Stimulated activated CD4-positive, alpha-beta T cell treated with anti-CD3 and anti-CD28 coated beads, Interleukin-1b, Interleukin-23, amount 100 ng/mL, for 48 hours (primary cell): Measurements from ENCODE around the gene LITAFD.
"Not testable (repeated sequence)": the region's sequence is repeated elsewhere in the genome, so short reads cannot be mapped to it uniquely, and the experiment has no call there.

Experiments
- DNase-seq: peaks from one replicate; pipeline ENCODE4 v3.0.0-alpha.2; 2020

LITAFD gene

DNA sequence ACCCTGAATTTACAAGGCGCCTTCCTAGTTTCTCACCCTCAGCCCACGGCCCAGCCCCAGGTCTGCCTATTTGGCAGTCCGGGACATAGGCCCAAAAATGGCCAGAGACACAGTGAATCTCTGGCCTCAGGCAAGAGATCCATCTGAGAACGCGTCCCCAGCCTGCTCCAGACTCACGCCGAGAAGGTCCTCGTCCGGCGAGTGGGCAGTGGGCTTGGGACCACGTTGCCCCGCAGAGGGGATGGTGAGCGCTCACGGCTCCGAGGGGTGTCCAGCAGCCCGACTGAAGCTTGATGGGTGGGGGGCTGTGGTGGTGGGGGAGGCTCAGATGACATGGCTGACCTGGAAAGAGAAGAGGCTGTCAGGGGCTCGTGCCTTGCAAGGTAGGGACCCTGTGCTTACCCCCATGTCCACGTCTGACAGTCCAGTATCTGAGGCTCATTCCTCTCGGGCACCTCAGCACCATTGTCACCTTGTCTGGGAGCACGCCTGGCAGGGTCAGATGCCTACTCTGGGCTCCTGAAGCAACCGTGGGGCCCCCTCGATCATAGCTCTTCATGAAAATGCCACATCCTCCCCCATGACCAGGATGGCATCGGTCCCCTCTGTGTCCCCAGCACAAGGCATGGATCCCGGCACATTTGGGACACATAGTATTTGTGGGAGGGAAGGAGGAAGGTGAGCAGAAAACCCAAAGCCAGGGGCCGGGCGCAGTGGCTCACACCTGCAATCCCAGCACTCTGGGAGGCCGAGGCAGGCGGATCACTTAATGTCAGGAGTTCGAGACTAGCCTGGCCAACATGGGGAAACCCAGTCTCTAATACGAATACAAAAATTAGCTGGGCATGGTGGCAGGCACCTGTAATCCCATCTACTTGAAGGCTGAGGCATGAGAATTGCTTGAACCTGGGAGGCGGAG lies 22.9 kb upstream of the LITAFD start:
- no peak for DNase-seq

DNA sequence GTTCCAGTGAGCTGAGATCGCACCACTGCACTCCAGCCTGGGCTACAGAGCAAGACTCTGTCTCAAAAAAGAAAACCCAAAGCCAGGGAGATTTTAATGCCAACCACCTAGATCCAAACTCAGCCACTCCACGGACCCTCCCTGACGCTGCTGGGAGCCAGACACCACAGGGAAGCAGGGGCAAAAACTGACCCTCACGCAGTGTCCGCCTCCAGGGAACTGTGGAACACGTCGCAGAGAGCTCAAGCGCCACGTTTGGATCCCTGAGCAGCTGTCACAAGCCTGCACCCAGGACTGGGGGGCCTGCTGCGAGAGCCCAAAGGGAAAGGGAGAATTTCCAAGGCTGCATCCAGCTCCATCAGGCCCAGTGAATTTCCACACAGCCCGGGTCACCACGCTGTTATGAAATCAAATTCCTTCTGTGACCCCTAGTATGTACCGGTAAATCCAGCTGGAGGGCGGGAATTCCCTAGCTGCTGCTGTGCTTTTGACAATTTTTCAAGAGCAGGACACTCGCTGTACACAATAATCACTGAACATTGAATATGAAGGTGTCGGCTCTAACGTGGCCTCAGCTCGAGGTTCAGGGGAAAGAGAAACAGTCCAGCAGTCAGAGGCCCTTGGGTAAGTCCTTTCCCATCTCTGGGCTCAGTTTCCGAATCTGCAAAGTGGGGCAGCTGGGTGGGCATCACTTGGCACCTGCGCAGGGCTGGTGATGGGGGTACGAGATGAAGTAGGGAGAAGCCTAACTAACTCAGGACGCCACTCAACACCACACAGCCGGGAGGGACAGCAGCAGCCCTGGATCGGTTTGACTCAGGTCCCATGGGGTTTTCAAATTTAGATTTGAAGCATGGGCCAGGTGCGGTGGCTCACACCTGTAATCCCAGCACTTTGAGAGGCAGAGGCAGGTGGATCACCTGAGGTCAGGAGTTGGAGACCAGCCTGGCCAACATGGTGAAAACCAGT lies 22.0 kb upstream of the LITAFD start:
- DNase-seq, result no peak

DNA sequence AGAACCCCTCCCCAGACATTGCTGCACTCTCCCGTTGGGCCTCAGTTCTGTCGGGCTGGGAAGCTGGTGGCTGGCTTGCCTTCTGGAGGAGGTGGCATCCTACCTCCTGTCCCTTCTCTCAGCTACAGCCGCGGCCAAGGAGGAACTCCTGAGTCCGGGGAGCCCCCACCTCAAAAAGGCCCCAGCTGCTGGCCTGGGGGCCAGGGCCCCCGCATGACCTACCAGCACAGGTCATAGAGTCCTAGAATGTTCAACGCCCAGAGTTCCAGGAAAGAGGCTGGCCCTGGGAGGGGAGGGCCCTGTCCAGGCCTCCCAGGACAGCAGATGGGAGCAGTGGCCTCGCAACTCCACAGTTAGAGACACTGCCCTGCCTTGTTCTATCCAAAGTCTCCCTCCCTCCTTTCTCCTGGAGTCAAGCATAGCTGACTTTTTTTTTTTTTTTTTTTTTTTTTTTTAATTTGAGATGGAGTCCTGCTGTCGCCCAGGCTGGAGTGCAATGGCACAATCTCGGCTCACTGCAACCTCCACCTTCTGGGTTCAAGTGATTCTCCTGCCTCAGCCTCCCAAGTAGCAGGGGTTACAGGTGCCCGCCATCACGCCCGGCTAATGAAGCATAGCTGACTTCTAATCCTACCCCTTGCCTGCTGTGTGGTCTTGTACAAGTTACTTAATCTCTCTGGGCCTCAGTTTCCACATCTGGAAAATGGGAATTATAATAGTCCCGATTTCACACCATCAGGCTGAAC lies 20.4 kb upstream of the LITAFD start:
- DNase-seq, result no peak

DNA sequence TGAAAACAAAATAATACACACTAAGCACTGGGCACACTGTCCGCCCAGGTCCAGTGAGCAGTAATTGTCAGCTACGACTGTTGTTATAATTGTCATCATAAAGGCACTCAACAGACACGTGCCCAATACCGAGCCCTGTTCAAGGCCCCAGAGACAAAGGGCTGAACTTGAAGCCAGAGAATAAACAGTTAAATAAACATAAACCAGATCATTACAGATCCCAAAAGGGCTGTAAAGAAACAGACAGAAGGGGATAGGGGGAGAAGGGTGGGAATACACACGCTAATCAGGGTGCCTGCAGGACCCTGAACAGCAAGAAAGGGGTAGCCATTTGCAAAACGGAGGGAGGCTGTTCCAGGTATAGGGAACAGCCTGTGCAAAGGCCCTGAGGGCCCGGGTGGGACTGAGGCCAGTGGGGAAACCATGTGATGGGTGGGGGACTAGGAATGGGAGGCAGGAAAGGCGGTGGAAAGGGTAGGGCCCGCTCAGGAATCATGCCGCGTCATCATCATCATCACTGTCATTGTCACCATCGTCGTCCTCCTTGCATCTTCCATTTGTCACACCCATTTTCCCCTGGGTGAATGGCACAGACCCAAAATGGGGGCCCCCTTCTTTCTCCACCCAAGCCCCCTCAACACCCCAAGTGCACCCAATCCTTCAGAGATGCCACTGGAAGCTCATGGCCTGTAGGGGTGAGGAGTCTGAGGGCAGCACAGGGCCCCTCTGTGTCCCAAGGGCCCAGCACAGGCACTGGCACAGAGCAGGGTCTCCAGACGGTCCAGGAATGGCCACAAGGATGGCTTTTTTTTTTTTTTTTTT lies 19.6 kb upstream of the LITAFD start:
- DNase-seq, result no peak

DNA sequence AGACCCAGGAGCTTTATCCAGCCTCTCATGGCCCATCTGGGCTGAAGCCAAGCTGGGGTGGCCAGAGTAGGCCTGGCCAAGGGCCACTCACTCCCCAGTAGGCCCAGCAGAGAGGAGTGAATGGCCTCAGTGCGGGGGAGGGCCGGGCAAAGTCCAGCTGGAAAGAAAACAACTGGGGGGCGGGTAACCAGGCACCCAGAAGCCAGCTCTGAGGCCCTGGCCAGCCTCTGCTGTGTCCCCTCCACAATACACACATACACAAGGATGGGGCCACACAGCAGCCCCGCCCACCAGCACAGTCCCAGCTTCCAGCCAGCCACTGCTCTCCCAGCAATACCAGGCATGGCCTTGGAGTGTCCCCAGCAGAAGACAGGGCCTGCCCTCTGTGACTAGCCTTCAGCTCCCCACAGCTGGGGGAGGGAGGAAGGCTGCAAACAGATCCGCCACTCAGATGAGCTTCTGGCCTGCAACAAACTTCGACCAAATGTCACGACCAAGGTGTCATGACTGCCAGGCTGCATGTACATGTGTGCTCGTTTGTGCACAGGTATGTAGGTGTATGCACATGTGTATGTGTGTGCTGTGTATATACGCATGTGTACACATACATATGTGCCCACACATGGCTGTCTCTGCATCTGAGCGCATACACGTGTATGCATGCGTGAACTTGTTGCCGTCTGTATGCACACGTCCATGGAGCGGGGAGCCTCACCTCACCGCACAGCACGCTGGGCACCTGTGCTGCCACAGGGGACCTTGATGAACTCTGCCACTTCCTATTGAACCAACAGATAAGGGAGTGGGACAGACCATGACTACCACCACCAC lies 18.3 kb upstream of the LITAFD start:
- no peak for DNase-seq

DNA sequence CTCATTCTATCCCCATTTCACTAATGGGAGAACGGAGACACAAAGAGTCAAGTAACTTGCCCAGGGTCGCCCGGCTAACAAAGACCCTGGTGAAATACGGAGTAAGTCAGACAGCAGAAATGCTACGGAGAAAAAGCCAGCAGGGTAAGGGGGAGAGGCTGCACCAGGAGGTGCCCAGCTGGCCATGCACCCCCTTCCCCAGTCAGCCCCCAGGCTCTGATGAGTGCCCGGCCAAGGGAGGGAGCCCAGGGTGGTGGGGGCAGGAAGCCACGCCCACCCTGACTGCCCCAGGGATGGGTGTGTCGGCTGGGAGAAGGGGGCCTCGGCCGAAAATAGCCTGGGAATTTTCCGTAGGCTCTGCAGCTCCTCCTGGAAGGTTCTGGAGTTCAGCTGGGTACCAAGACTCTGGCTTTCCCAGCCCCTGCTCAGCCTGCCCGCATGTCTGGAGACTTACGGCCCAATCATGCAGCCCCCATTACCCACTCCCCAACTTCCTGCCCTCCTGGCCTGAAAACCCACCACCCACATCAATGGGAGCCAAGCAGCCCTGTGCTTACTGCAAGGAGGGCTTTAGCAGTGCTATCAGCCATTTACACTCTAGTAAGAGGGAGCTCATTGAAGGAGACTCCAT lies 17.6 kb upstream of the LITAFD start:
- DNase-seq, result no peak

DNA sequence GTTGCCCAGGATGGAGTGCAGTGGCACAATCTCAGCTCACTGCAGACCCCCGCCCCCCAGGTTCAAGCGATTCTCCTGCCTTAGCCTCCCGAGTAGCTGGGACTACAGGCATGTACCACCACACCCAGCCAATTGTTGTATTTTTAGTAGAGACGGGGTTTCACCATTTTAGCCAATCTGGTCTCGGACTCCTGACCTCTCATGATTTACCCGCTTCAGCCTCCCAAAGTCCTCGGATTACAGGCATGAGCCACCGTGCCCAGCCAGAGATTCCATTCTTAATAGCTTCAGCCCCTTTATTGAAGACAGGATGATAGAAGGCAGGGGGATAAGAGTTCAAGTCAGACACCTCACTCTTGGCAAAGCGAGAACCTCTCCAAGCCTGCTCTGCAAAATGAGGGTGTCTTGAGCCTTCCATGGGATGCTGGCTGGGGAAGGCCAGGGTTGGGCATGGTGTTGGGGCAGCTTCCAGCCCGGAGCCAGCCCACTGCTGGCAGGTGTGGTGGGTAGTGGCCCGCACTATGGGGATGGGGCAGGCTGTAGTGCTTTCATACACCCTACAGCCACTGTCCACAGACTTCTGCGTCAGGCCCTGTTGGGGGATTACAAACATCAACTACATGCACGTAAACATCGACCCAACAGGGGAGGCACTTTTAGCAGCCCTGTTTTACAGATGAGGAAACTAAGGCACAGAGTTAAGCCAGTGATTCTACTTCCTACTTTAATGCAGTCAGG lies 16.8 kb upstream of the LITAFD start:
- DNase-seq, result no peak

DNA sequence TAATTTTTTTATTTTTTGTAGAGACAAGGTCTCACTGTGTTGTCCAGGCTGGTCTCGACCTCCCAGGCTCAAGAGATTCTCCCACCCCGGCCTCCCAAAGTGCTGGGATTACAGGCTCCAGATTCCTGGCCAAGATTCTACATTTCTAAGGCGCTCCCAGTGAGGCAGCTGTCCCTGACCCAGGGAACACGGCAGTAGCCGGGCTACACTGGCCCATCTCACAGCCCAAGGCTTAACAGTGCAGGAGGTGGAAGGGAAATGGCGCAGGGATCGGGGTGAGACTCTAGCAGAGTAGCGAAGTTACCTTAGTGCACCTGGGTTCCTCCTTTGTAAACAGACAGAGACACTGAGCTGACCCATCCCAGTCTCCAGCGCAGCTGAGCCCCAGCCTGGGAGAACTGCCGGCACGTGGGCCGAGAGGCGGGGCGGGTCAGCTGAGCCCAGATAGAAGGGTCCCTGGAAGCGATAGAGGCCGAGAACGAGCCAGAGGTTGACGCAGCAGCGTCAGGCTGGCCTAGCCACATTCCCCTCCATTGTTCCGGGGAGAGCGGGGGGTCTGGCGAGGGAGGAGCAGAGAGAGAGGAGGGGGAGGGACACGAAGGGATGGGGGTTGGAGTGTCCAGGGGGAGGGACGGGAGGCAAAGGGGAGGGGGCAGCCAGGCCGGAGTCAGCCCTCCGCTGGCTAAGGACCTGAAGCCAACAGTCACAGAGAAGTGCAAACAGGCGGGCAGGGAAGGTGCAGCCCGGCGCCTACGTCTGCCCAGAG lies 15.8 kb upstream of the LITAFD start:
- DNase-seq, result no peak

DNA sequence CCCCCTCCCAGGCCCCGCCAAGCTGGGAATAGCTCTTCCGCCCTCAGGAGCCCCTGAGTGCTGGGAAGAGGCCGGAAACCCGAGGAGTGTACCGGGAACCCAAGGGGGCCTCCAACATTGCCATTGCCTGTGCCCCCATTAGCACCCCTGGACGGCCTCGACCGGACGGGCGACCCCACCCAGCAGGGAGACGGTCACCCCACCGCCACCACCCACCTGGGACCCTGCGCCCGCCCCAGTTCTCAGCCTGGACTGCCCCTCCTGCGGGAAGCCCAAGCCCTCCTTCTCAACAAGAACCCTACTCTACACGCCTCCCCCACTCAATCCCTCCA lies 15.3 kb upstream of the LITAFD start:
- DNase-seq, result no peak

DNA sequence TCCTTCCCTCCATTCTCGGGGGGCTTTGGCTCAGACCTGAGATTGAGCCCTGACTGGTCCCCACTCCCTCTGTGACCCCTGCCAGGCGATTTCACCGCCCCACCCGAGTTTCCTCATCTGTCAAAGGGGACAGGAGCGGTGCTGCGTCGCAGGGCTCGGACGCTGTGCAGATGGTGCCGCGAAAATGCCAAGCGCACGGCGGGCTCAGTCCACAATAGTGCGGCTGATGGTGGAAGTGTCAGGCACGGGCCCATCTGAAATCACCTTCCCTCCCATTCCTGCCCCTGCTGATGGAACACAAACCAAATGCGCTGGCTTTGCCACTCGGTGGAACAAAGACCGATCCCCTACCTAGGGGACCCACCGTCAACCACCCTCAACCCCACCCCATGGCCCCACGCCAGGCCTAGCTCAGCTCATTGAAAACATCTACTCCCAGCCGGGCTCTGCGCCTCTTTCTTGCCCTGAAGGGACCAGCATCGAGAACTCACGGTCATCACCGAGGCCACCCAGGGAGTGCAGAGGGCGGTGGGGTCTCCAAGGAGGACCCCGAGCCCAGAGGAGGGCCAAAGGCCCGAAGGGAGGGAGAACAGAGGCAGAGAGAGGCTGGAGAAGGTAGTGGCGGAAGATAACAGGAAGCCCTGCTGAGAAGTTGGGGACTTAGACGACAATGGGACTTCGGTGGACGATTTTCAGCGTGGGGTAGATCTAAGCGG lies 14.8 kb upstream of the LITAFD start:
- DNase-seq, result no peak

DNA sequence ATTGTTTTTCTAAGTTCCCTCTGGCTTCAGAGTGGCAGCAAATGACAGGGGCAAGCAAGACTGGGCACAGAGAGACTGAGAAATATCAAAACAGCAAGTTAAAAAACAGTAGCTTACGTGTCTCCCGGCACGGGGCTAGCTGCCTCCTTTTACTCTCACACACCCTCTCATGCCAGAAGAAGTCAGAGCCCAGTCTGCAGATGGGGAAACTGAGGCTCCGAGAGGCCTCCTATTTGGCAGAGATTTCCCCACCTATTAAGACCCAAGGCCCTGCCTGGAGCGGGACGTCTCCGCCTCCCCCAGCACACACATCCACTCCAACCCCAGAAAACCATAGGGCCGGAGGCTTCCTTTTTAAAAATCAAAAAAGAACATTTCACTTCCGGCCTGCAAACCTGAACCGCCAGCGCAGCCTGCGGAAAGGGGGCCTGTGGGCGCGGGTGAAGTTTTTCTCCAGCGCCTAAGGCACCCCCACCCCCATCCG lies 14.2 kb upstream of the LITAFD start:
- DNase-seq, result no peak

DNA sequence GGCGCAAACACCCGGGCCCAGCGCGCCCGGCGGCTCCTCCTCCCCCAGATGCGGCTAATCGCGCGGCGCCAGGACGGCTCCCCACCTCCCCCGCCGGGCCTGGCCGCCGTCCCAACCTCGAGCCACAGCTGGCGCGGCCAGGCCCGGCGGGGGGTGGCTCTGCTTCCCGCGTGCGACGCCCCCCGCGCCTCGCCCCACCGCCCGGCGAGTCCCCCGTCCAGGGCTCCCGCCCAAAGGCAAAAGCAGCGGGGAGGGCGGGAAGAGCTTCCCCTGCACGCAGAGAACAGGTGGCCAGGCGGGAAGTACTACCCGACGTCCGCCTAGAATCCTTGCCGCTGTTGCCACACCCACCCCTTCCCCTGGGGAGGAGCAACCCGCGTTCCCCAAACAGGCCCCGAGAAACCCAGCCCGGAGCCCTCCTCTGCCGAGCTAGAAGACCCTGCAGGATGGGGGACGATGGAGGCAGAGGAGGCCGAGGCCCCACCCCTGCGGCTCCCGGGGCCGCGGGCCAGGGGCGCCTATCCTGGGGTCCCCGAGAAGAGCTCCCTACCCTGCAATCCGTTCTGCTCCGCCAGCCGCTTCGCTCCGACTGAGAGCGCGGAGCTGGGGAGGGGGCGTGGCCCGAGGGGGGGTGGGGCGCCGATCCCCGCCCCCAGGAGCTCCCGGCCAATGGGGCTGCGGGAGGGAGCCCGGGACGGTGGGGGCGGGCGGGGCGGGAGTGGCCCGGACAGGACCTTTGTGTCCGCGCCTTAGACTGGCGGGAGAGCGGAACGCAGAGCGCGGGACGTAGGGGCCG lies 13.5 kb upstream of the LITAFD start, which contains the start of gene CARHSP1:
Gene CARHSP1, minus strand, starts transcription at position 591 of the 796 bp plus-strand sequence. CDS start 9,678 bp downstream, outside the sequence.
- DNase-seq, result peak; percentile 79

DNA sequence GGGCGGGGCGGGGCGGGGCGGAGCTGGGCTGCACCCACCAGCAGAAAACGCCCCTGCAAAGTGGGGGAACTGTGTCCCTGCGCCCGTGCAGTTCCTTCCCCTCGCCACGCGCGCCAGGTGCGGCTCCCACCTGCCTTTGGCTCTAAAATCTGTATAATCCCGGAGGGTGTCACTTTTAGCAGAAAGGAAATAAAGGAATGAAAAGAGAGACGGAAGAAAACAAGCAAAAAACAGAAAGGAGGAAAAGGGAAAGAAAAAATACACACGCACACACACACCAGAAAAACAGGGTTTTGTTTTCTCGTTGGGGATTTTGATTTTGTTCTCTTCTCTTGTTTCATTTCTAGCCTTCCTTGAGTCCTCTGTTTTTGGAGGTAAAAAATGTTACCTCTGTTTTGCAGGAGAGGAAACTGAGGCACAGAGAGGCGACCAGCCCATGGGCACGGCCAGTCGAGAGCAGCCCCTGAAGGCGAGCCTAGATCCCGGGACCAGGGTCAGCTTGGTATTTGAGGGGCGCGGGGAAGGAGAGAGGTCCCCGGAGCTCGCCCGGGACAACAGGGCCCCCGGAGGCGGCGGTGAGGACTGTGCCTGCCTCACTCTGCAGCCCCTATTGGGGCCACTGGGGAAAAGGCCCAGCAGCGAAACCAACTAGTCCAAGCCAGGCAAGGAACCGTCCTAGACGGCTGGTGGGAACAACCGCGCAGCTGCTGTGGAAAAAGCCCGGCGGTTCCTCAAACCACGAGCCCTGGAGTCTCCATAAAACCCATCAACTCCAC lies 12.8 kb upstream of the LITAFD start:
- DNase-seq, result no peak

DNA sequence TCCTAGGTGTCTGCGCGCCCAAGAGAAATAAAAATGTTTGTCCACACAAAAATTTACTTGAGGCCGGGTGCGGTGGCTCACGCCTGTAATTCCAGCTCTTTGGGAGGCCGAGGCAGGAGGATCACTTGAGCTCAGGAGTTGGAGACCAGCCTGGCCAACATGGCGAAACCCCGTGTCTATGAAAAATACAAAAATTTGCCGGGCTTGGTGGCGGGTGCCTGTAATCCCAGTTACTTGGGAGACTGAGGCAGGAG lies 12.2 kb upstream of the LITAFD start:
- not testable (repeated sequence) for DNase-seq

DNA sequence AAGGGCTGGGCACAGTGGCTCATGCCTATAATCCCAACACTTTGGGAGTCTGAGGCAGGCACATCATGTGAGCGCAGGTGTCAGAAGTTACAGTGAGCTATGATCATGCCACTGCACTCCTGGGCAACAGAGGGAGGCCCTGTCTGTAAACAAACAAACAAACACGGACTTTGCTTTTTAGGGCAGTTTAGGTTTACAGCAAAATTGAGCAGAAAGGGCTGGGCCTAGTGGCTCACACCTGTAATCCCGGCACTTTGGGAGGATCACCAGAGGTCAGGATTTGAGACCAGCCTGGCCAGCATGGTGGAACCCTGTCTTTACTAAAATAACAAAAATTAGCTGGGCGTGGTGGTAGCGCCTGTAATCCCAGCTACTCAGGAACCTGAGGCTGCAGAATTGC lies 10.1 kb upstream of the LITAFD start:
- no peak for DNase-seq

DNA sequence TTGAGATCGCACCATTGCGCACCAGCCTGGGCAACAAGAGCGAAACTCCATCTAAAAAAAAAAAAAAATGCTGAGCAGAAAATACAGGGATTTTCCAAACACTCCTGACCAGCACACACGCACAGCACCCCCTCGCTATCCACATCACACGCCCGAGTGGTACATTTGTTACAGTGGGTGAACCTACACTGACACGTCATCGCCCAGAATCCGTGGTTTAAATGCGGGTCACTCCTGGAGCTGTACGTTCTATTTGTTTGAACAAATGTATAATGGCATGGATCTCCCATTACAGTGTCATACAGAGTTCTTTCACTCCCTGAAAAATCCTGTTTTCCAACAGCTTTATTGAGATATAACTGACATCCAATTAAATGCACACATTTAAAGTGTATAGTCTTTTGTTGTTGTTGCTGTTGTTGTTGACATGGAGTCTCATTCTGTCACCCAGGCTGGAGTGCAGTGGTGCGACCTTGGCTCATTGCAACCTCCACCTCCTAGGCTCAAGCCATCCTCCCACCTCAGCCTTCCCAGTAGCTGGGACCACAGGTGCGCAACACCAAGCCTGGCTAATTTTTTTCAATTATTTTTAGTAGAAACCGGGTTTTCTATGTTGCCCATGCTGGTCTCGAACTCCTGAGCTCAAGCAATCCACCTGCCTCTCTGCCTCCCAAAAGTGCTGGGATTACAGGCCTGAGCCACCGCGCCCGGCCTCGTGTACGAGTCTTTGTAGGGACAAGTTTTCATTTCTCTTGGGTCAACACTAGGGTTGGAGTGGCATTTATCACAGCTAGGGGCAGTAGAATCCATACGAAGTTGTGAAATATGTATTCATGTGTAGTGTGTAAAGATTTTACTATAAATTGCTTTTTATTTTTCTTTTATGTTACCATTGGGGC lies 8.9 kb upstream of the LITAFD start:
- DNase-seq, result no peak
